IgD-negative memory B cell (primary cell): ENCODE measurements around the gene NFE2L1. TPM values are rescaled to one million over a fixed set of nuclear protein-coding genes. Genes with fewer than 3 reads are reported as not detected.
"Not testable (repeated sequence)": the region's sequence is repeated elsewhere in the genome, so short reads cannot be mapped to it uniquely, and the experiment has no call there.

Experiments used
- H3K27ac Mint-ChIP-seq, 3 donors: one replicate each; pipeline ENCODE4 v1.8.0; 2020 to 2022; ENCODE audit warnings: mild to moderate bottlenecking in 3 of 3, mixed read lengths in 3 of 3, moderate library complexity in 1 of 3
- H3K27me3 Mint-ChIP-seq: one replicate; pipeline ENCODE4 v1.8.0; 2021; ENCODE audit warnings: mixed read lengths
- H3K36me3 Mint-ChIP-seq: one replicate; pipeline ENCODE4 v1.8.0; 2020; ENCODE audit warnings: mild to moderate bottlenecking, mixed read lengths
- H3K4me1 Mint-ChIP-seq, 3 donors: one replicate each; pipeline ENCODE4 v1.8.0; 2020 to 2022; ENCODE audit warnings: mixed read lengths in 3 of 3, mild to moderate bottlenecking in 1 of 3
- H3K4me3 Mint-ChIP-seq, 4 donors: one replicate each; pipeline ENCODE4 v1.8.0; 2020 to 2022; ENCODE audit warnings: mild to moderate bottlenecking in 4 of 4, mixed read lengths in 4 of 4, moderate library complexity in 3 of 4
- H3K9me3 Mint-ChIP-seq, 3 donors: one replicate each; pipeline ENCODE4 v1.8.0; 2020 to 2021; ENCODE audit warnings: mixed read lengths in 3 of 3, mild to moderate bottlenecking in 1 of 3
- polyA plus RNA-seq: library from polyadenylated mRNA; unstranded; fragments of 300-500 nt; fragmentation: Illumina TruSeq; gene quantifications from one replicate; pipeline ENCODE4 v1.2.3, GENCODE V29; 2021

NFE2L1 gene, protein sequence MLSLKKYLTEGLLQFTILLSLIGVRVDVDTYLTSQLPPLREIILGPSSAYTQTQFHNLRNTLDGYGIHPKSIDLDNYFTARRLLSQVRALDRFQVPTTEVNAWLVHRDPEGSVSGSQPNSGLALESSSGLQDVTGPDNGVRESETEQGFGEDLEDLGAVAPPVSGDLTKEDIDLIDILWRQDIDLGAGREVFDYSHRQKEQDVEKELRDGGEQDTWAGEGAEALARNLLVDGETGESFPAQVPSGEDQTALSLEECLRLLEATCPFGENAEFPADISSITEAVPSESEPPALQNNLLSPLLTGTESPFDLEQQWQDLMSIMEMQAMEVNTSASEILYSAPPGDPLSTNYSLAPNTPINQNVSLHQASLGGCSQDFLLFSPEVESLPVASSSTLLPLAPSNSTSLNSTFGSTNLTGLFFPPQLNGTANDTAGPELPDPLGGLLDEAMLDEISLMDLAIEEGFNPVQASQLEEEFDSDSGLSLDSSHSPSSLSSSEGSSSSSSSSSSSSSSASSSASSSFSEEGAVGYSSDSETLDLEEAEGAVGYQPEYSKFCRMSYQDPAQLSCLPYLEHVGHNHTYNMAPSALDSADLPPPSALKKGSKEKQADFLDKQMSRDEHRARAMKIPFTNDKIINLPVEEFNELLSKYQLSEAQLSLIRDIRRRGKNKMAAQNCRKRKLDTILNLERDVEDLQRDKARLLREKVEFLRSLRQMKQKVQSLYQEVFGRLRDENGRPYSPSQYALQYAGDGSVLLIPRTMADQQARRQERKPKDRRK
- polyA plus RNA-seq: 20.5 TPM

DNA sequence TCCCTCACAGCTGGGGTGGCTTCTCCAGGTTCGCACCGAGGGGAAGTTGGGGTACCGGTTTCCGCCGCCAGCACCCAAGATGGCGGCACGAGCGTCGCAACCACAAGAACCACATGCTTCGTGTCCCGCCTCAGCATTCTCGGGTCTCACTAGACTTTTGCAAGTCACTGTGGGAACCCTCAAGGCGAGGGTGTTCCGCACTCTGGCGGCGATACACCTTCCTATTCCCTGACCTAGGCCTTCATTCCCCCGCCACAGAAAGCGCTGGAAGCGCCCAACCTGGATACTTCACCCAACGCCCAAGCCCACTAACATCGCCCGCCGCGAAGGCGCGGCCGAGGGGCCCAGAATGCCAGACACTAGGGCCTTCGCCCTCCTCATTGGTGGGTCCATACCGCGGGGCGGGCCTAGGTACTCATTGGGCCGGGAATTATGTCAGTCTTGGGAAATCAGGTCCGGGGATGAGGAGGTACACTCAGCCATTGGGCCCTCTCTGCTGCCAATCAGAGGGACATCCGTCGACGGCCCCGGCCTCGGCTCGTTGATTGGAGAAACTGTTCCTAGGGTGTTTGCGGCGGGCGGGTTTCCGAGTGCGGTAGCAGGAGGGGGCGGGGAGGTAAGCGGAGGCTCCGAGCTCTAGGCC is at the start of gene NFE2L1:
Gene NFE2L1 (plus strand): TSS at position 619 of the 643 bp plus-strand sequence. CDS start 2,760 bp downstream, outside the sequence.
- Mint-ChIP-seq H3K36me3 (peaks cover 3% of the 10 kb centered on the region), H3K27me3 (no peaks in the 10 kb centered on the region), H3K4me3 (peak within 1 kb of the TSS; percentile 91 to 98 (median 94)), H3K4me1 (peaks cover 24 to 47% (median 34%) of the 10 kb centered on the region in 3 donors), H3K9me3 (no peaks in the 10 kb centered on the region), H3K27ac (peak within 1 kb of the TSS; percentile 92 to 99 (median 98))

DNA sequence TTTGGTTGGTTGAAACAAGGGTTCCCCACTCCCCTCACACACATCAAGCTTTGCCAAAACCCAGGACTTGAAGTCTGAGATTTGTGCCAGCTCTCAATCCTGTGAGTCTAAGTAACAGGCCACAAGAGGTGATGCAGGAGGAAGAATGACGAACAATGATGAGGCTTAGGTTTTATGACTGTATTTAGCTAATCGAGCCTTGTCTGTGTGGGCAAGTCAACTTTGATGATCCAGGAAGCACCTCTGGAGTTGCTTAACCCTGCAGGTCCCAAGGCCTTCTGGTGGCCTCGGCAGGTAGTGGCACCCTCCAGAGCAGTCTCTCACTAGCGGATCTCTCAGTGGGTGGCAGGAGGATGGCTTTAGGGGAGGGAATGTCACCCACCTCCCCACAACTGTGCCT is 48.6 kb upstream of the NFE2L1 start:
- peaks cover 0 to 6% (median 3%) of the 10 kb centered on the region in 3 donors for H3K4me1 Mint-ChIP-seq
- no peaks in the 10 kb centered on the region for H3K9me3 Mint-ChIP-seq
- H3K27me3 Mint-ChIP-seq: no peaks in the 10 kb centered on the region
- no peak overlapping the region for H3K27ac Mint-ChIP-seq
- no peak overlapping the region for H3K4me3 Mint-ChIP-seq
- no peaks in the 10 kb centered on the region for H3K36me3 Mint-ChIP-seq

DNA sequence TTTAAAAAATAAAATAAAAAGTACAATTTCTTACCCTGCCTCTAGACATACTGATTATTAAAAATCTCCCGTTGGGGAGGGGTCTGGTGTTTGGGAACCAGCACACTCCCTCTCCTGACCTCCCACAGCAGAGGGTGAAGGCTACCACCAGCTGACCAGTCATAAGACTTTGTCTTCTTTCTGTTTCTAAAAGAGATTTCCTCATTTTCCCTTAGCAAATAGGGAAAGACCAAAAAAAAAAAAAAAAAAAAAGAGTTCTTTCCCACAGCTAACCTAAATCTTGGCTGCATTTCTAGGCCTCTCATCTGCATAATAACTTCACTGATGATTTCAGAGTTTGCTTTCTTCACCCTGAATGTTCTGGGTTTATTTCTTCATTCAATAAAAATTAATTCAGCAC is 47.0 kb upstream of the NFE2L1 start:
- Mint-ChIP-seq H3K27ac (no peak overlapping the region), H3K9me3 (no peaks in the 10 kb centered on the region), H3K4me3 (no peak overlapping the region), H3K4me1 (peaks cover 0 to 6% (median 3%) of the 10 kb centered on the region in 3 donors), H3K36me3 (no peaks in the 10 kb centered on the region), H3K27me3 (no peaks in the 10 kb centered on the region)

DNA sequence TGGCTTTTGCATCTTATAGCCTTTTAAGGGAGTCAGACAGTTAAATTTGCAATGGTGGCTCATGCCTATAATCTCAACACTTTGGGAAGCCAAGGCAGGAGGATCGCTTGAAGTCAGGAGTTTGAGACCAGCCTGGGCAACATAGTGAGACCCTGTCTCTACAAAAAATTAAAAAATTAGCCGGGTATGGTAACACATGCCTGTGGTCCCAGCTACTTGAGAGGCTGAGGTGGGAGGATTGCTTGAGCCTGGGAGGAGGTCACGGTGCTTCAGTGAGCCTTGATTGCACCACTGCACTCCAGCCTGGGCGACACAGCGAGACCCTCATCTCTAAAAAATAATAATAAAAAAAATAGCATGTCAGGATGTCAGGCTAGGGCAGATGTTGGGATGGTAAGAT is 46.5 kb upstream of the NFE2L1 start:
- not testable (repeated sequence) for H3K9me3 Mint-ChIP-seq, H3K4me1 Mint-ChIP-seq, H3K27ac Mint-ChIP-seq, H3K27me3 Mint-ChIP-seq, H3K4me3 Mint-ChIP-seq, H3K36me3 Mint-ChIP-seq

DNA sequence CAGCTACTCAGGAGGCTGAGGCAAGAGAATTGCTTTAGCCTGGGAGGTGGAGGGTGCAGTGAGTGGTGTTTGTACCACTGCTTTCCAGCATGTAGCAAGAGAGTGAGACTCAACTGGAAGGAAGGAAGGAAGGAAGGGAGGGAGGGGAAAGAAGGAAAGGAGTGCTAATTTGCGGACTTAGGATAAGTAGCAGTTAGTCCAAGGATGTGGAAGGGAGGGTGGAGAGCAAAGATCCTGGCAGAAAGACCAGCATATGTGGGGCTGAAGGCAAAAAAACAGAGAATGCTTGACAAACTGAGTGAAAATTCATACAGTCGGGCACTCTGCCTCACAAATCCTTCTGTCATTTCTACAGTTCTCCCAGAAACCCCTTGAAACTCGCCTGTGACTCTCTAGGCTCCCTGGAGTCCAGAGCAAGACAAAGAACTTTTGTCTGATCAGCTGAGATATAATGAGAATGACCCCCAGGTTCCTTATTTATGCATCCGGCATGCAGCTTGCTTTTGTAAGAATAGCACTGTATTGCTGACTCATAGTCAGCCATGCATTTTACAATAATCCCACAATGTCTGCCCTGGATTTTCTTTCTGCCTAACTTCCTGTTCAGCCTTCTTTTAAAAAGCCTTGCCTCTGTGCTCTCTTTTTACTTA is 45.8 kb upstream of the NFE2L1 start:
- H3K36me3 Mint-ChIP-seq: no peaks in the 10 kb centered on the region
- peaks cover 0 to 6% (median 6%) of the 10 kb centered on the region in 3 donors for H3K4me1 Mint-ChIP-seq
- peaks cover 5% of the 10 kb centered on the region for H3K27me3 Mint-ChIP-seq
- H3K27ac Mint-ChIP-seq: peak overlapping the region in 1 of 3 donors; percentile 57
- H3K4me3 Mint-ChIP-seq: no peak overlapping the region
- H3K9me3 Mint-ChIP-seq: no peaks in the 10 kb centered on the region

DNA sequence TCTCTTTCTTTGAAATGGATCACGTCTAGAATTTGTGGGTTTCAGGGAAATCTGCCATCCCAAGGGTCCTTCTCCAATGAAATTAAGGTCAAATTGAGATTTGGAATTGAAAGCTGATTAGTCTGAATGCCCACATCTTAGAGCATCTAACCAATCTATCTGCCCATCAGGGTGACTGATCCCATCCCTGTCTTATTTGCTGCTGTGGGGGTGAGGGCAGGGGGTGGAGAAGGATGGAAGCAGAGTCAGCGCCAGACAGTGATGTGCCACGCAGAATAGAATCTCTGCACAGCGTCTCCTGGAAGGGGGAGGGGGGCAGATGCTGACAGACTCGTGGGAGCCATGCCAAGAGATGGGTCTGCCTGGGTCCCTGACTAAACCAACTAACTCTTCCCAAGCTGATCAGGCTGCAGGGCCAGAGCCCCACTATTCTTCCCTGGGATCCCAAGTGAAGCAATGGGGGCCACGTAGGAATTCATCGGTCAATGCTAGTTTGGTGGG is 45.2 kb upstream of the NFE2L1 start:
- Mint-ChIP-seq H3K27ac (peak overlapping the region in 1 of 3 donors; percentile 57), H3K36me3 (no peaks in the 10 kb centered on the region), H3K4me1 (peaks cover 0 to 6% (median 6%) of the 10 kb centered on the region in 3 donors), H3K4me3 (no peak overlapping the region), H3K27me3 (peaks cover 5% of the 10 kb centered on the region), H3K9me3 (no peaks in the 10 kb centered on the region)

DNA sequence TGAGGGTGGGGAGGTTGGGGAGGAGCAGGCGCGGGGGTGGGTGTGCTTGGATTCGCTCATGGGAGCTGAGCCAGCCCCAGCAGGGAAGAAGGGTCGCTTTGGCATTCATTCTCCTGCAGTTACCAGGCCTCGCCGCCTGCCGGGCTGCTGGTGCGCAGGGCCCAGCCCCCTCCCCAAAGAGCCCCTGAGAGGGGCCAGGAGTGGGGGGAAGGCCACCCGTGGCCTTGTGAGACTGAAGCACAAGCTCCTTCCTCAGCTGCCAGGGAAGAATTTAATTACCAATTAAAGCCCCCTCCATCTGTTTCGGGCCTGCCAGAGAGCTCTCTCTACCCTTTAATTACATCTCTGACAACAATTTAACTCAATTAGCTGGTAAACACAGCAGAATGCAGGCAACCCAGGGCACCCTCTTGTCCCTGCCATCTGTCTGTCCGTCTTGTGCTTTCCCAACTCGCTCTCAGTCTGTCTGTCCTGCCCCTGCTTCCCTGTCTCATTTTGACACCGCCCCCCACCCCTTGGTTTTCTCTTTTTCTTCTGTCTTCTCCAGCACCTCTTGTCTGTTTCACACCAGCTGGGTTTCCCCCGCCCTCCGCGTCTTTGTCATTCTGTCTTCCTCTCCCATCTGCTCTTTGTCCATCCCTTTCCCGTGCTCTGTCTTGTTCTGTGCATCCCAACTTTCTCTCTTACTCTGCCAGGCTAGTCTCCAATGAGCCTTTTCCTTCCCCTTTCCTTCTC is 44.6 kb upstream of the NFE2L1 start:
- no peaks in the 10 kb centered on the region for H3K36me3 Mint-ChIP-seq
- peaks cover 5% of the 10 kb centered on the region for H3K27me3 Mint-ChIP-seq
- no peak overlapping the region for H3K4me3 Mint-ChIP-seq
- H3K4me1 Mint-ChIP-seq: peaks cover 0 to 6% (median 6%) of the 10 kb centered on the region in 3 donors
- no peak overlapping the region for H3K27ac Mint-ChIP-seq
- no peaks in the 10 kb centered on the region for H3K9me3 Mint-ChIP-seq

DNA sequence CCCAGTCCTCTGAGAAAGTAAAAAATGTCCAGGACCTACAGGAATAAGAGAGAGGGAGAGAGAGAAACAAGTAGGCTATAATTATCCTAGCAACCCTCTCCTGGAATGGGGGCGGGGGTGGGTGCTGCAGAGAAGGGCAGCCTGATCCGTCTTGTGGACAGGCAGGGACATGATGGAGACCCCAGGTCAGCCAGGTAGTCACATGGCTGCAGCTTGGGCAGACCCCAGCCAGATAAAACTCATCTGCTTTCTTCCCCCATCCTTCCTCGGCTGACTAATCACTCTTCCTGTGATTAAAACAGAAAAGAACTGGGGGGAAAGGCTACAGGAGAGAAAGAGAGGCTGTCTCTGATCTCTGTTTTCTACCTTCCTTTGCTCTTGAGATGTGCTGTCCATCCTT is 43.2 kb upstream of the NFE2L1 start:
- Mint-ChIP-seq H3K9me3 (no peaks in the 10 kb centered on the region), H3K36me3 (no peaks in the 10 kb centered on the region), H3K27ac (no peak overlapping the region), H3K4me1 (peaks cover 0 to 6% (median 6%) of the 10 kb centered on the region in 3 donors), H3K27me3 (peaks cover 11% of the 10 kb centered on the region), H3K4me3 (no peak overlapping the region)

DNA sequence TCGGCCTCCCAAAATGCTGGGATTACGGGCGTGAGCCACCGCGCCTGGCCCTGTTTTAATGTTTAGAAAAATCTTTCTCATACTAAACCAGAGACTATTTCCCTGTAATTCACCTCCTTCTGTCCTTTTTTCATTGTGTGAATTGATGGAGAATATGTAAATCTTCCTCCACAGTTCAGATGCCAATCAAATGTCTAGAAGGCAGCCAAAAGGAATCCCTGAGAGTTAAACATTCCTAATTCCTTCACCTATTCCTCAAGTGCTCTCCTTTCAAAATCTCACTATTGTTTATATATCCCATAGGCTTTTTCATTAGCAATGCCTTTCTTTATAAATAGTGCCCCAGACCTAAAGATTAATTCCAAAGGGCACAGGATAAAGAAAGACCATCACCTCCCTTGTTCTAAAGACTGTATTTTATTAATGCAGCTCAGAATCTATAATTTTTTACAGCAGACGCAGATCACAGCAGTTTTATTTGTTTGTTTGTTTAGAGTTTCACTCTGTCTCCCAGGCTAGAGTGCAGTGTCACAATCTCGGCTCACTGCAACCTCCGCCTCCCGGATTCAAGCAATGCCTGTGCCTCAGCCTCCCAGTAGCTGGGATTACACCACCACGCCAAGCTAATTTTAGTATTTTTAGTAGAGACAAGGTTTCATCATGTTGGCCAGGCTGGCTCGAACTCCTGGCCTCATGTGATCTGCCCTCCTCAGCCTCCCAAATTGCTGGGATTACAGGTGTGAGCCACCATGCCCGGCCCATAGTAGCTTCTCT is 41.0 kb upstream of the NFE2L1 start:
- Mint-ChIP-seq H3K9me3 (no peaks in the 10 kb centered on the region), H3K27me3 (peaks cover 23% of the 10 kb centered on the region), H3K36me3 (no peaks in the 10 kb centered on the region), H3K4me1 (peaks cover 5 to 14% (median 11%) of the 10 kb centered on the region in 3 donors), H3K27ac (no peak overlapping the region), H3K4me3 (no peak overlapping the region)

DNA sequence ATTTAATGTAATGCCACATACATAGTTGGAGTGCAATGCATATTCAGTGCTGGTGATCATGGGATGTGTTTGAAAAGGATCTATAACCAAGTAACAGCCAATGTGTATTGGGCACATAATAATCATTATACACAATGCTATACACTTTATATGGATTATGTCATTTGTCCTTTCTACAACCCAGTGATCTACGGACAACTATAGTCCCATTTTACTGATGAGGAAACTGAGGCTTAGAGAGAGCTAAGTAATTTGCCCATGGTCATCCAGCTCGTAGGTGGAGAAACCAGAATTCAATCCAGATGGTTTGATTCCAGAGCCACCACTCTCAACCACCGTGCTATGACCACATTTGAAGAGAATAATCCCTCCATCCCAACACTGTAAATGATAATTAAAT is 38.0 kb upstream of the NFE2L1 start:
- H3K36me3 Mint-ChIP-seq: no peaks in the 10 kb centered on the region
- peaks cover 5 to 12% (median 10%) of the 10 kb centered on the region in 3 donors for H3K4me1 Mint-ChIP-seq
- no peak overlapping the region for H3K4me3 Mint-ChIP-seq
- H3K27me3 Mint-ChIP-seq: peaks cover 36% of the 10 kb centered on the region
- H3K27ac Mint-ChIP-seq: no peak overlapping the region
- no peaks in the 10 kb centered on the region for H3K9me3 Mint-ChIP-seq

DNA sequence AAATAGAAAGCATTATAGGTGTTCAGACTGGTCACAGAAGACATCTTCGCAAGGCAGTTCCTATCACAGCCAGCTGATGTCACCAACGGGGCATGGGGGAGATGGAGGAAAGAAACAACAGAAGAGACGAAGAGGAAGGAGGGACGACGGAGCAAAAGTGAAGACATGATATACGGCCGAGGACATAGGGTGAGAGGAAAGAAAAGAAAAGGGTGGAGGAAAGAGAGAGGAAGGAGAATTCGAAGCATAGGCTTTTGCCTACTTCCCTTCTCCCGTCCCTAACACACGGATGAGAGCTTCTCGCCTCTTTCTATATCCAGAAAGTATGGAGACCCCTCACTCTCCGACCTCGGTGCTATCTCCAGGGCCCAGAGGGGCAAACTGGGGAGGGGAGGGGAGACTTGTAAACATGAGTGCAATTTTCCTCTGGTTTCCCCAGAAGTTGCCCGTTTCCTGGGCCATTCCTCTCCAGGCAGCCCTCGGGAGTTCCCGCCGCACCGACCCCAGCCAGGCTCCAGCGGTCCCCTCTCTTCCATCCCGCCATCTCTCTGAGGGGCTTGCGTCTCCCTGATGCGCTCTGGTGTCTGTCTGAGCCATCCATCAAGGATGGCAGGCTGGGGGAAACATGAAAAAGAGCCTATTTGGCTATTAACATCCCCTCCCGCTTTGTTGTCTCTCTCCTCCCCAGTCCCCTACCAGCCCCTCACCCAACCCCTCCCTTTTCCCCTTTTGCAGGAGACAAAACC is 36.6 kb upstream of the NFE2L1 start:
- Mint-ChIP-seq H3K4me3 (peak overlapping the region; percentile 52 to 95 (median 76)), H3K27me3 (peaks cover 36% of the 10 kb centered on the region), H3K36me3 (no peaks in the 10 kb centered on the region), H3K27ac (no peak overlapping the region), H3K4me1 (peaks cover 5 to 14% (median 12%) of the 10 kb centered on the region in 3 donors), H3K9me3 (no peaks in the 10 kb centered on the region)

DNA sequence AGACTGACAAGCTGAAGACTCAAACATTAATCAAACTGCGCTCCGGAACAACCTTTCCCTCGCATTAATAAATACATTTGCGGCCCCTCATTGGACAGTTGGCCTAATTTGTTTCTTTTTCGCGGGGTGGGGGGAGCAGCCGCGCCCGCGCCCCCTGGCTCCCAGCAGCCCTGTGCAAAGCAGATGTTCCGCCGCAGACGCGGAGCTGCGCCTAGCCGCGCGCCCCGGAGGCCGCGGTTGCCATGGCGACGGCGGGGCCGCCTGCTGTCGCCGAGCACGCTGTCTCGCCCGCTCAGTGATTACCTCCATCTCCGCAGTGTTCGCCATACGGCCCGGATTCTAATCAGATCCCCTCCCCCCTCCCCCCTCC is 36.0 kb upstream of the NFE2L1 start:
- H3K36me3 Mint-ChIP-seq: no peaks in the 10 kb centered on the region
- no peaks in the 10 kb centered on the region for H3K9me3 Mint-ChIP-seq
- peaks cover 31% of the 10 kb centered on the region for H3K27me3 Mint-ChIP-seq
- no peak overlapping the region for H3K27ac Mint-ChIP-seq
- peak overlapping the region; percentile 52 to 95 (median 76) for H3K4me3 Mint-ChIP-seq
- peaks cover 5 to 12% (median 10%) of the 10 kb centered on the region in 3 donors for H3K4me1 Mint-ChIP-seq

DNA sequence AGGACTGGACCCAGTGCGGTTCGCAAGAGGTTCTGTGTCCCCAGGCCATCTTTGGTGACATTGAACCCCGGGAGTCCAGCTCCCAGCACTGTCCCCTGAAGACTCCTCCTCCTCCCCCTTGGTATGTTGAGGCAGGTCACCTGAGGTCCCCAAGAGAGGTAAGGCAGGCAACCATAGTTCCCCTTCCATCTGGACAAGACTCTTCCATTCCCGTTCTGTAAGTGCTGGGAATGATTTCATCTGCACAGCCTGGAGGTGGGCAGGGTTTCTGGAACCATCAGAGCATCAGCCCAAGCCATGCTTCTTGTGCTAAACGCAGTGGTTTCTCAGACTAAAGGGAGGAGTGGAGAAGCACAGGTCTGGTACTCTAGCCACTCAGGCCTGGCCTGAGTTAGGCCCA is 35.5 kb upstream of the NFE2L1 start:
- Mint-ChIP-seq H3K27me3 (peaks cover 31% of the 10 kb centered on the region), H3K9me3 (no peaks in the 10 kb centered on the region), H3K4me1 (peaks cover 8 to 14% (median 14%) of the 10 kb centered on the region in 3 donors), H3K27ac (peak overlapping the region in 1 of 3 donors; percentile 51), H3K4me3 (peak overlapping the region in 2 of 4 donors; percentile 79 to 95), H3K36me3 (no peaks in the 10 kb centered on the region)
